GM19438 (cell line): Measurements from ENCODE around the gene SPSB4.

Experiments used
- ATAC-seq: cut with Tn5 transposase; IDR thresholded peaks from one replicate; pipeline ENCODE4 v1.9.1; 2021; ENCODE audit warnings: low read depth; ENCODE audit not compliant: unreplicated experiment

SPSB4 gene

DNA sequence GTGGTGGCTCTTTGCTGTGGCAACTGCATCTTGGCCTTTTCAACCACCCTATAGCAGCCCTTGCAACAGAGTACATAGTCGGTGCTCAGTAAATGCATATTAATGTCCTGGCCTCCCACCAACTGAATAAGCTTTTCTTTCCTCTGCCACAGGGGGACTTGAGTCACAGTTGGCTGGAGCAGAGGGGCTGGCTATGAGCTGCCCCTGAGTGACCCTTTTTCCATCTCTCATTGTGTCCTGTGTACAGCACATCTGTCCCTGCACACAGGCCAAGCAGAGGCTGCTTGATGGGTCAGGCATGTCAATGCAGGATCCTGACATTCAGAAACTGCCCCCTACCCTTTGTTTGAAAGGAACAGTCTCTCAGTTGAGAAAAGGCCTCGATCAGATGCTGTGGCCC, 22.4 kb downstream of the SPSB4 start:
- ATAC-seq, result no peak

DNA sequence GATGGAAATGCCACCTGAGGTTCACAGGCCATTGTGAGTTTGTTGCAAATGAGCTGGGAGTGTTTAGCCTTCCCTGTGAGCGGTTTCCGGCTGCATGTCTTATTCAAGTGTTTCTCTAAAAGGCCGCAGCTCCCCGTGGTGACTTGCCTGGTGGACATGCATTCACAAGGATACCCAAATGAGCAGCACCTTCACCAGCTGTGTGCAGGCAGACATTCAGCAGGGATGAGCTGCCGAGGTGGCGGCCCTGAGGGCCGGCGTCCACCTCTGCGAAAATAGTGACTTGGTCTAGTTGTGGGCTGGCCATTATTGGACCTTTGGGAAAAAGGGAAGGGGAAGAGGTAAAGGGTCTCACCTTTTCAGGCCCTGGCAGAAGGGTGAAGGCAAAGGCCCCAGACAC, 23.4 kb downstream of the SPSB4 start:
- ATAC-seq, result no peak

DNA sequence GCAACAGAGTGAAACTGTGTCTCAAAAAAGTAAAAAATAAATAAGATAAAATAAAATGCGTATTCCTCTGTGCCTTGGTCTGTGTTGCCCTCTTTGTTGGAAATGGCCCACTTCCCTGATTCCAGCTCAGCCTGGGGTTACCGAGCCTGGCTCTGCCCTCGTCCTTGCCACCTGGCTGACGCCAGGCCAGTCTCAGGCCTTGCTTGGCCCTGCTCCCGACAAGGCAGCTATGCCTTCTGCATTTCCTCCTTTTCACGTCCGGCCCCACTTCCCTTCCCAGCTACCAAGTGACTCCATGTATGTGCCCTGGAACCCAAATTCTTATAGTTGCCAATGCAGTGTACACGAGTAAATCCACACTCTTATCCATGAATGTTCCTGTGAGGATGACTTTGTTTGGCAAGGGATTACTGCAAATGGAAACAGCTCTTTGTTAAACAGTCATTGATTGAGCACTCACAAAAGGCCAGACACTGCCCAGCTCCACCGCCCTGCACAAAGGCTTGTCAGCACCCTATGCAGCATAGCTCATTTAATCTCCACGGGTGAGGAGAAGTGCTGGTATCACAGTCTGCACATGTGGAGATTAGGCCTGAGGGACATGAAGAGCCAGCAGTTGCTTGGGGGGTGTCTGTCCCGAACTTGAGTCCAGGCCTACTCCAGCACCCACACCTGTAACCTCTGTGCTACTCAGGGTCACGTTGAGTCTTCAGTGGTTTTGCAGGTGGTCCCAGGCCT, 25.1 kb downstream of the SPSB4 start:
- no peak for ATAC-seq

DNA sequence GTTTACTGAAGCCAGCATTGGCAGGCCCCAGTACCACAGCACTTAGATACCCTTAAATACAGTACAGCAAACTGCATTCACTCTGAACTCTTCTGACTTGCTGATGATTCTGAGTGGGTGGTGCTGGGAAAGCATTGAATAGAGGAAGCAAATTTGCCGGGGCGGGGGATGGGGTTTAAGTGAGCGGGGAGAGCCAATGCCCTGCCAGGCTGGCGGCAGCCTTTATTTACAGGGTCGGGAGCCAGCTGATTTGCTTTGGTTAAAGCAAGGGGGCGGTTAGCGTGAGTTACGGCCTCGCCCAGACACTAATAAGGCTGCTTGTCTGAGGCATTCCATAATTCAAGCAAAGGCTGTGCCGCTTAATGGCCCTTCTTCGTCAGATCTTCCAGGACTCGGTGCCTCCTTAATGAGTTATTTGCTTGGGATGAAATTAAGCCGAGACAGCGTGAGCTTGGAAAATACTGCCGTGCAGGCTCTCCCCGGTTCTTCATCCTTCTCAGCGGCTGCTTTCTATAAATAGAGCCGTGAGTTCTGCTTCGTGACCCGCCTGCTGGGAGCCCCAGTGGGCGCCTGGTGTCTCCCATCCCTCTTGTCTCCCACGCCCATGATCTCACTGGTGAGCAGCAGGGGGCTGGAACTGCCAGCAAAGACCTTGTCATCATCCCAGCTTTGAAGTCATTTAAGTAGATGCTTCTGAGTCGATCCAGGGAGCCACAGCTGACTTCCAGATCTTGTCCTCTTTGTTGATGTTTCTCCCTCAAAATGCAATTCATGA, 25.8 kb downstream of the SPSB4 start:
- no peak for ATAC-seq

DNA sequence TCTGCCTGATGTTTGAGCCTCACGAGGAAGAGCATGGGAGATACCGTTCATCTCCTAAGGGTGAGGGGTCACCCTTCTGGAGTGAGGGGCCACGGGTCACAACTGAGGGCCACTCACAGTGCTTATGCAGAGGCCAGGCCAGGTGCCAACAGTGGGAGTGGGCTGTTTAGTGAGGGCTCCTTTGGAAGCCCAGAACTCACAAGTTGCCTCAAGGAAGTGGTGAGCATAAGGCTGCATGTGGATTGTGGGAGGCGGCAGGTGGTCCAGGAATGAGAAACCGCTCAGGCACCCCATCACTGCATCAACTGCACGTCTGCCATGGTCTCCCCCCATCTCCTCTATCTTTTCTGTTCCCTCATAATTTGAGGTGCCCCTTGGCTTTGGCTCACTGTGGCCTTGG, 26.5 kb downstream of the SPSB4 start:
- no peak for ATAC-seq

DNA sequence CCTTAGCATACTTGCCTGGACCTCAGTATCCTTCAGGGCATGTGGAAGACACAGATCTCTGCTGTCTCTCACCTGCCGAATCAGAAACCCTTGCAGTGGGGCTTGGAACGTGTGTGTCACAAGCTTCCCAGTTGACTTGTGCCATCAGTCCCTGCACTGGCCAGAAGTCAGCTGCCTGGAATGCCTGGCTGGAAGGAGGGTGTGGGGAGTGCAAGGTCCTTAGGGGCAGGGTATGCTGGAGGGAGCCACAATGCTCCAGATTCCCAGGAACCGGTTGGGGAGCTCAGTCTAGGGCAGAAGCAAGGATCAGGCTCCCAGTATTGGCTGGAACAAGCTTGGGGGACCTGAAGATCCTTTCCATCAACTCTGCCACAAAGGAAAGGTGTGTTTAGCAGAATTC, 27.1 kb downstream of the SPSB4 start:
- ATAC-seq, result no peak

DNA sequence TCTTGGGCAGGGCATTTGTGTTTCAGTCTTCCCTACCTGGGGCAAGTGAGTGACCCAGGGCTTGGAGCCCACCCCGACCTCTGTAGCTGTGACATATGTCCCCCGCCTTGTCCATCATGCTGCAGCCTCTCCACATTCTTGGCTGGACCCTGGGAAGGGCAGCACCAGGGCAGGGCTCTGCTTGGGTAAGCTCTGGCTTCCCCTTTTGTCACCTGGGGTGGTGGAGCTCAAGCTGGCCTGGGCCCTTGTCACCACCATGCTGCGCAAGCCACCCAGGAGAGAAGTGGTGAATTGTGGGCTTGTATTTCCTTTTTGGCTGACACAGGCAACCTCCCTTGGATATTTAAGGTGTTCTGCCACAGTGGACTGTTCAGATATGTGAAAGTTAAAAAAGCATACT, 29.3 kb downstream of the SPSB4 start:
- no peak for ATAC-seq

DNA sequence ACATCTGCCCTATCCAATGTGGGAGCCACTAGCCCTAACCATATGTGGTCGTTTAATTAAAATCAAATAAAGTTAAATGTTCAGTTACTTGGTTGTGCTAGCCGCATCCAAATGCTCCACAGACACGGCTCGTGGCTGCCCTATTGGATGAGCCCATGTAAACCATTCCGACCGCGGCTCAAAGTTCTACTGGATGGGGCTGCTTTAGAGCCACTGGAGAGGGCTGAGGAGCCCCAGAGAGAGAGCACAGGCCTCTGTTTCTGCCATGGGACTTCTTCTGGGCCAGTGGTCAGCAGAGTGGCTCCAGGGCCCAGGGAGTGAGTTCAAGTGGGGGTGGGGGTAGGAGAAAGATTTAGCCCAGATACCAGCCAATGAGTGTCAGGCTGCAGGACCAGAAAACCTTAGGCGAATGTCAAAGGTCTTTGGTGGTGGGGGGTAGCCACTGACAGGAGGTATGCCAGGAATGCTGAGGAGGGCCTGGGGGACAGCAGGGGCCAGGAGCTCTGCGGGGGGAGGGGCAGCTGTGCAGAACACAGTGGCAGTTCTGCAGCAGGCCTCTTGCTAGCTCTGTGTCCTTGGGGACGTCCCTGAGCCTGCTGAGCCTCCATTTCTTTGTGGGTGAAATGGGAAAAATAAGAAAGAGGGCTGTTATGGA, 30.1 kb downstream of the SPSB4 start:
- ATAC-seq, result no peak

DNA sequence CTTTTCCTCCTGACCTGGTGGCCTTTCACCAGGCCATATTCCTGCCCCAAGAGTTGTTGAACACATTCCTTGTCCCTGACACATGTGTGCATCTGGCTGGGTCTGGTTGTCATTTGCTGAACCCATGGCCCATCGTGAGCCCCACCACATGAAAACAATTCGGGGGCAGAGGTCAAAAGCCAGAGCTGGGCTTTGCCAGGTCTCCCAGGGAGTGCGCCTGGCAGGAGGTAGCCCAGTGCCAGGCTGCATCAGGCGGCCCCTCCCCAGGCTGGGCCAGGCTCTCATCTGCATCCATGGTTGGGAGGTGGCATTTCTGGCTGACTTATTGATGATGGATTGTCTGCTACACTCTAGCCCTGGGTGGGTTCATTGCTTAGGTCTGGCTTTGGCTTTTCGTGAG, 30.9 kb downstream of the SPSB4 start:
- no peak for ATAC-seq

DNA sequence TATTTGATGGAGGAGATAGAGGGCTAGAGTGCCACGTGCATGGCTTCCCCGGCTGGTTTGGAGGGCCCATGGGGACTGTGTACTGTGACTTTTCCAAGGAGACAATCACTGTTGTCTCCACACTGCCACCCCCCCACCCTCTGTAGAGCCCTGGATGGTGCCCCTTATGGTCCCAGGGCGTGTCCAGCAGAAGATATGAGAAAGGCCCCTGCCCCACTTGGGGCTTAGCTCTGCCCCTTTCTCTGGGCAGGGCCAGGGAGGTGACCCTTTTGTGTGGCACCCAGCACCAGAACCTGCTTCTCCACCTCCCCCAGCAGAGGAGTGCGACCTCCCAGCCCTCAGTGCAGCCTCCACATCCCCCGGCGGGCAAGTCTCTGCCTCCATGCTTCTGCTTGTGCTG, 32.1 kb downstream of the SPSB4 start:
- ATAC-seq, result no peak

DNA sequence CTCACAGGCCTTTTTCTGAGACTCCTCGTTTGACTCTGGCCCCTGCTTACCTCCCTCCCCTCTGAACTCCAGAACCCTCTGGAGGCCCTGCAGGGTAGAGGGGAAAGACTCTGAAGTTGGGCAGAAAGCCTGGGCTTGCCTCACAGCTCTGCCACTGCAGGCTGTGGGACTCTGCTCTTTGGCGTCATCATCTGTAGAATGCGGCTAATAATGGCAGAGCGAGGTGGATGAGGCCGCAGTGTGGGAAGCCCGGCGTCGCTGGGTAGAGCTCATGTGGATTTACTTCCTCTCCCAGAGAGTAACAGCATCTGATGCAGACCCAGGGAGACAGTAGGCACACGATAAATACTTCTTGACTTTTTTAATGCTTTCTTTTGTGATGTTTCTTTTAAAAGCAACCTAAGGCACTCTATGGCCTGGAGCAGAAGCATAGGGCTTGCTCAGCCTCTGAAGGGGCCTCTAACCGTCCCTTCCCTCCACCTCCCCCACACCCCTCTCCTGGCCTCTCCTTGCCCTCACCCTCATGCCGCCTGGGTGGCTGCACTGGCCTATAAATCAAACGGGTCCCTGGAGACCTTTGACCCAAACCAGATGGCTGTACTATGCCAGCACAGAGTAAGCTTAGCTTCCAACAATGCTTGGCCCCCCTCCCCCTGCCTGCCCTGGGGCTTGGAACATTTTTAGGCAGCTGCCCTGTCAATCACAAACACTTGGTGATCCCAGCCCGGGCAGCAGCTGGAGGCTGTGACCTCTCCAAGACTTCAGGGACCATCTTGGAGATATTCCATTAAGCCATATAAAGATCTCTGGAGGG, 32.9 kb downstream of the SPSB4 start:
- no peak for ATAC-seq

DNA sequence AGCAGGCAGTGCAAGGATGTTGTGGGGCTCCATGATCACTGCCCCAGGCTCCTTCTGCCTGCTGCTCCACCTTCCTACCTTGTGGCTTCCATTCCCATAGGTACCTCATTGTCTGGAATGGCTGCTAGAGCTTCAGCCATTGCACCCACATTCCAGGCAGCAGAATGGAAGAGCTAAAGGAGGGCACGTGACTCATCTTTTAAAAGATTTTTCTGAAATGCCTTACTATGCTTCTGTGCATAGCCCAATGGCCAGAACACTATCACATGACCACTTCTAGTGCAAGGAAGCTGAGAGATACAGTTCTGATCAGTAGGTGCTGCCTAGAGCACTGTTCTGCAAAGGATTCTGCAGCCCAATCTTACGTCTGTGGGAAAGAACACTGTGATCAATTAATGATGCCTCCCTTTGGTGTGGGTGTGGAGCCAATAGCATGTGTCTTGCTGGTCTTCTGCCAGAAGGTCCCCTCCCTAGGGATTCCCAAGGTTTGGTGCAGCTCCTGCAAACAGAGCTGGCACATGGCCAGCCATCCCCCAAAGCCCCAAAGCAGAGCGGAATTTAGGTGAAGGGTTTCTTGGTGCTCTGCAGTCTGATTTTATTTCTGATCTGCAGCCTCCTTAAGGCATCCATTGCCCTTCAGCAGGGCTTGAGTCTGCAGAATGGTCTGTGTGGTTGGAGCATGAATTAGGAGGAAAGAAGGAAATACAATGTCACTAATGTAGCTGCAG, 34.4 kb downstream of the SPSB4 start:
- ATAC-seq, result no peak

DNA sequence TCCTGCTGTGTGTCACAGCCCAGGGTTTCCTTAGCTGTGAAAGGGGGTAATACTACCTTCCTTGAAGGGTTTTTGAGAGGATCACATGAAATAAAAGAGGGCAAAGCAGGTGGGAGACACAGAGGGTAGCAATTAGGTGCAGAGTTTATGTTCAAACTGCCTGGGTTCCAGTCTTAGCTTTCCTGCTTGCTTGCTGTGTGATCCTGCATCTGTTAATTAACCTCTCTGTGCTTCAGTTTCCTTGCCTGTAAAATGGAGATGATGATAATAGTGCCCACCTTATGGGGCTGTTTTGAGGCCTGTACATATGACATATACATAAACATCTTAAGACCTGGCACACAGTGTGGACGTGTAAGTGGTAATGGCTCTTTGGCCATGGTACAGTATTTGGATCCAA, 35.0 kb downstream of the SPSB4 start:
- ATAC-seq, result no peak

DNA sequence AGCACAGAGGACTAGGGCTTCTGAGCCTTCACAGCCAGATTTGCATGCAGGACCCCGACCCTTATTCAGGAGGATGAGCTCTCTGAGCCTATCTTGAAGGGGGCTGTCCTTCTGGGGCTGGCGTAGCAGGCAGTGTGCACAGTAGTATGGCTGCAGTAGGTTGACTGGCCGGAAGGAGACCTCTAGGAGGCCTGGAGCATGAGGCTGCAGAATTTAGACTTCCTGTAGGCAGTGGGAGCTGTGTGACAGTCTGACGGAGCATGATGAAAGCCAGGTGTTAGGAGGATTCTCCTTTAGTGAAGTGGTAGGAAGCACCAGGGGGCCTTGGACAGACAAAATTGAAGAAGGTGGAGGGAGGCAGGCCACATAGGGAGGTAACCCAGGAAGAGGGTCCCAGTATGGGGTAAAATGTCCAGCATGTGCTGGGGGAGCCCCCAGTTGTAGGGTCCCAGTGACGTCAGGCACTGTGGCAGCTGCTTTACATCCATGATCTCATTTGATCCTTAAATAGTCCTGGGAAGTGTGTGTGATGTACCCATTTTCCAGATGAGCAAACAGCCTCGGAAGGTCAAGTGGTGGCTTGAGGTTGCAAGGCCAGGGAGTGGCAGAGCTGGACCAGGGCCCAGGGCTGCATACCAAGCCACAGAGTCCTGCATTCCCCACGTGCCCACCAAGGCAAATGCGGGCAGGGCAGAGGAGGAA, 36.1 kb downstream of the SPSB4 start:
- ATAC-seq, result no peak

DNA sequence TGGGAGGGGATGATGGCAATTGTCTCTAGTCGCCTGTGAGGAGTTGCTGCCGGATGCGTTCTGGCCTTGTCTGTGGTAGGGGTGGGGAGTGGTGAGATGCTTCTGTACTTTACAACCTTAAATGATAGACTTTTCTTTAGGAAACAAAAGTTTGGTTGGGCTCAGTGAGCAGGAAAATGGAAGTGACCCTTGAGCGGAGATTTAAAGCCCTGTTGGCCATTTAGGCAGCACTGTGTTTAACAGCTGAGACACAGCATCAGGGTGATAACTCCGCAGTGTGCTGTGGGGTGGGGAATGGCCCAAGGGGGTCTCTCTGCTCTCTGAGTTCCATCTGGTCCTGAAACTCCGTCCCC, 36.6 kb downstream of the SPSB4 start:
- ATAC-seq, result no peak

DNA sequence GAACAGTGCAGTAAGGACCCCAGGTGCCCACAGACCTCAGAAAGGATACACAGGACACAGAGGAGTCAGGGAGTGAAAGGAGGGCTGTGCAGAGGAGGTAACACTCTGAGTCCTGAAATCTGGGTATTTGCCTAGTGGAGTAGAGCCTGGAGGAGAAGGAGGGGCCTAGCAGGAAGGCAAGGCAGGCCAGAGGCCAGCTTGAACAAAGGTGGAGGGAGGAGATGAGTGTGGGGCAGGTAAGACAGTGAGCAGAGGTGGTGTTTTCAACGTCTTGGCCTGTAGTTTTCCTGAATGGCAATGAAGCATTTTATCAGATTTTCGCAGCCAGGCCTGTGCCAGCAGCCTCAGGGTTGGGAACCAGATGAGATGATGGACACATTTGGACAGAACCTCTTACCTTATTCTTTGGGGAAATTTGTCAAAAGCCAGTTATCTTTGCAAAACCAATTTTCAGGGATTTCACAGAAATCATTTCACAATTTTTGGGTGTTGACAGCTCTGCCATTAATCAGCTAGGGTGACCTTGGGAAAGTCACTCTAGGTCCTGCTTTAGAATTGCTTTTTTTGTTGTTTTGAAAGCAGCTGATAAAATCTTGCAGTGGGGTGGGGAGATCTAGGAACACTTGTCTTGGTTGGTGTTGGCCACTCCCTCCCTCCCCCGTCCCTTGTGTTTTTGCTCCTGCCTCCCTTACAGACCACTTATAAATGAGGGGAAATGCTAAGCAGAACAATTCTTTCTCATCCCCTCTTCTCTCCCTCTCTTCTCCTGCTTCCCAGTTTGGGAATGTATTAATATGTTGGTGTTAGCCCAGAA, 38.4 kb downstream of the SPSB4 start:
- ATAC-seq, result no peak

DNA sequence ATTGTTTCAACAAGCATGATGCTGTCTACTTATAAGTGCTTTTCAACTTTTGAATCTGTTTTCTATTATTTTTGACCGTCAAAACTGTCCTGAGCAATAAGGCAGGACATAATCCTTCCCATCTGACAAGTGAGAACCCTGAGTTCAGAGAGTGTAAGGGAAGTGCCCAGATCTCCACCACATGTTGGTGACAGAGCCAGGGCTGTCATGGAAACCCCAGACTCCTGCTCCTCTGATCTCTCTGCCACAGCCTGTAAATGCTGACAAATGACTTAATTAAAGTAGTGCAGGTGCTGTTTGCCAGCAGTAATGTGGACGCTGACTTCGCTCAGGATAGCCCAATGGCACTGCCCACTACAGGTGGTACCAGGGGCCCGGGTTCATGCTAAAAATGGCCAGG, 40.3 kb downstream of the SPSB4 start:
- ATAC-seq, result no peak

DNA sequence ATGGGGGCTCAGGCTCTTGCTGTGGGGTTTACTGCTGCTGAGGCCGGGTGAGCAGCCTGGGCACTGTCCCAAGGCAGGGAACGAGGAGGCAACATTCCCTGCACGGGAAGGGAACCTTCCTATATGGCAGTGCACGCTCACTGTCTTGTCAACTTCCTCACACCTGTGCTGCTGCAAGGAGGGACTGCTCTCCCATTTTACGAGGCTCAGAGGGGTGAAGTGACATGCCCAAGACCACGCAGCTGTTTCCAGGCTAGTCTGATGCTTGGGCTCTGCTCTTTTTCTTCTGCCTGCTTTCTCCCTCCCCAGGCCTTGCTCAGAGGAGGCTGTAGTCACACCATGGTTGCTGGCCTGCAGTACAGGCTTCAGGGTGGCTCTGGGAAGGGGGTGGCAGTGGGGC, 41.5 kb downstream of the SPSB4 start:
- no peak for ATAC-seq

DNA sequence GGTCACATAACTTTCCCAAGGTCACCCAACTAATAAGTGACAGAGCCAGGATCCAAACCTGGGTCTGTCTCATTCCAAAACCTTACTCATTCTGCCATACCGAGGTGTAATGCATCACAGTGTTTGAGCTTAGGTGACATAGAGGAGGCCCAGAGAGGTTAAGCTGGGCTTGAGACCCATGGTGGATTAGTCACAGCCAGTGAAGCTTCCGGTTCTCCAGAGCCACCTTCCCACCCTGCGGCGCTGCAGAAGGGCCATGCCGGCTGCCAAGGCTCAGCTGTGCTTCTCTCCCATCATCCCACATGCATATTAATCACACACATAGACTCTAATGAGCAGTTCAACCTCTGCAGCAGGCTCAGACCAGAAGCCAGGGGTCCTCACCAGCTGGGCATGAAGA, 42.2 kb downstream of the SPSB4 start:
- ATAC-seq, result no peak
